ENCODE measurements around the gene KCMF1. TPM values are rescaled to one million over a fixed set of nuclear protein-coding genes. Genes with fewer than 3 reads are reported as not detected.

Gene KCMF1
- total and polyA plus RNA-seq, 2 of the 13 experiments (the other 11 are each of a cell fraction or from before 2014, with no cell fraction given) = 62.1 to 116 TPM

DNA sequence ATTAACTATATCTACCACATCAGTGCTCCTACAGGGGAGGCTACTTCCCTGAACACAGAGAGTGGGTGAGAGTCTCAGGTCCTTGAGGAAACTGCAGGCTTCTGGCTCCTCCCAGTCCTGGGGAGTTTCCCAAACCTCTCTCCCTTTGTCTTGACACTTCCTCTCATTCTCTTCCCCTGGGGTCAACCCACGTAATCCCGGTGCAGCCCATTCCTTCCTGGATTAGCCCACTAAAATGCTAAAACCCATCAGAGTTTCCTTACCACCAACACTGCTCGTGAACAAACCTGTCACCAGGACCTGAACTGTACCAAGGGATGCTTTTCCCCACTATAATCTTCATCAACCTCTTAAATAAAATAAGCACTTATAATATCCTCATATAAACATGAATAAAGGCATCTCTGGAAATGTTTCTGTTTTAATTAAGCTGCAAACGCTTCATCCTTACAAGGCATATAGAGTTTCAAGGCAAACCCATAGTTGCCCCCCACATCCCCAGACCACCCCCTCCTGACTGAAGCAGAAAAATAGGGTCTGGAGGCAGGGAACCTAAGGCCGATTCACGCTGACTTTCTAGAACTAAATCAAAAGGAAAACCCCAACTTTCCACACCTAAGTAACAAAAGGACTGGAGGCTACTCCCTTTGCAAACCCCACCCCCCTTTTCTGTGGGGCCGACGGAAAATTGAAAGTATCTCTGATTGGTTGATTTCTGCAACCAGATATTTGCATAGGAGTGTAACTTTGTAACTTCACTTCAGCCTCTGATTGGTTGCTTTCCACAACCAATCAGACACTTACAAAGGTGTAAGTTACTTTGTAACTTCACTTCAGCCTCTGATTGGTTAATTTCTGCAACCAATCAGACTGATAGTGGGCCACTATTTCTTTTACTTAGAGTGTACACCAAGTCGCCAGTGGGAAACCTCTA, 46.5 kb upstream of the KCMF1 start (continued):
- TF ChIP-seq, protein P1, sequence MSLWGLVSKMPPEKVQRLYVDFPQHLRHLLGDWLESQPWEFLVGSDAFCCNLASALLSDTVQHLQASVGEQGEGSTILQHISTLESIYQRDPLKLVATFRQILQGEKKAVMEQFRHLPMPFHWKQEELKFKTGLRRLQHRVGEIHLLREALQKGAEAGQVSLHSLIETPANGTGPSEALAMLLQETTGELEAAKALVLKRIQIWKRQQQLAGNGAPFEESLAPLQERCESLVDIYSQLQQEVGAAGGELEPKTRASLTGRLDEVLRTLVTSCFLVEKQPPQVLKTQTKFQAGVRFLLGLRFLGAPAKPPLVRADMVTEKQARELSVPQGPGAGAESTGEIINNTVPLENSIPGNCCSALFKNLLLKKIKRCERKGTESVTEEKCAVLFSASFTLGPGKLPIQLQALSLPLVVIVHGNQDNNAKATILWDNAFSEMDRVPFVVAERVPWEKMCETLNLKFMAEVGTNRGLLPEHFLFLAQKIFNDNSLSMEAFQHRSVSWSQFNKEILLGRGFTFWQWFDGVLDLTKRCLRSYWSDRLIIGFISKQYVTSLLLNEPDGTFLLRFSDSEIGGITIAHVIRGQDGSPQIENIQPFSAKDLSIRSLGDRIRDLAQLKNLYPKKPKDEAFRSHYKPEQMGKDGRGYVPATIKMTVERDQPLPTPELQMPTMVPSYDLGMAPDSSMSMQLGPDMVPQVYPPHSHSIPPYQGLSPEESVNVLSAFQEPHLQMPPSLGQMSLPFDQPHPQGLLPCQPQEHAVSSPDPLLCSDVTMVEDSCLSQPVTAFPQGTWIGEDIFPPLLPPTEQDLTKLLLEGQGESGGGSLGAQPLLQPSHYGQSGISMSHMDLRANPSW (CRISPR knock-in tag; IDR thresholded peaks at IDR 0.05; ENCODE audit: borderline replicate concordance) = no peak
- TF ChIP-seq ZBTB42 (CRISPR knock-in tag; IDR thresholded peaks at IDR 0.05) (no peak), KLF15 (CRISPR knock-in tag; IDR thresholded peaks at IDR 0.05; ENCODE audit: borderline replicate concordance) (no peak), ATAD3A (CRISPR knock-in tag; IDR thresholded peaks at IDR 0.05) (no peak), ZMYM4 (CRISPR knock-in tag; IDR thresholded peaks at IDR 0.05) (peak; percentile 21), KDM2A (CRISPR knock-in tag; IDR thresholded peaks at IDR 0.05; ENCODE audit: borderline replicate concordance, low read depth) (no peak), ZNF432 (CRISPR knock-in tag; IDR thresholded peaks at IDR 0.05; ENCODE audit: borderline replicate concordance) (no peak), MXI1 (IDR thresholded peaks at IDR 0.05; ENCODE audit: borderline replicate concordance, low read depth, low read length) (peak; percentile 22; the same call in 1 of the 3 replicates), RARG (CRISPR knock-in tag; IDR thresholded peaks at IDR 0.05; ENCODE audit: low read depth) (no peak), DR1 (CRISPR knock-in tag; IDR thresholded peaks at IDR 0.05) (no peak), MEF2D (CRISPR knock-in tag; IDR thresholded peaks at IDR 0.05) (no peak), ZNF138 (CRISPR knock-in tag; IDR thresholded peaks at IDR 0.05; ENCODE audit: low read depth) (no peak), ZNF205 (CRISPR knock-in tag; IDR thresholded peaks at IDR 0.05) (no peak), KMT2A (CRISPR knock-in tag; IDR thresholded peaks at IDR 0.05) (no peak)
- TF ChIP-seq, protein P2, sequence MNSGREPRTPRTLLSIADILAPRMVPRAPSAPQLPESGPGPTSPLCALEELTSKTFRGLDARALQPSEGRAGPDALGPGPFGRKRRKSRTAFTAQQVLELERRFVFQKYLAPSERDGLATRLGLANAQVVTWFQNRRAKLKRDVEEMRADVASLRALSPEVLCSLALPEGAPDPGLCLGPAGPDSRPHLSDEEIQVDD (CRISPR knock-in tag; IDR thresholded peaks at IDR 0.05; ENCODE audit: borderline replicate concordance) = no peak
- TF ChIP-seq, protein P3, sequence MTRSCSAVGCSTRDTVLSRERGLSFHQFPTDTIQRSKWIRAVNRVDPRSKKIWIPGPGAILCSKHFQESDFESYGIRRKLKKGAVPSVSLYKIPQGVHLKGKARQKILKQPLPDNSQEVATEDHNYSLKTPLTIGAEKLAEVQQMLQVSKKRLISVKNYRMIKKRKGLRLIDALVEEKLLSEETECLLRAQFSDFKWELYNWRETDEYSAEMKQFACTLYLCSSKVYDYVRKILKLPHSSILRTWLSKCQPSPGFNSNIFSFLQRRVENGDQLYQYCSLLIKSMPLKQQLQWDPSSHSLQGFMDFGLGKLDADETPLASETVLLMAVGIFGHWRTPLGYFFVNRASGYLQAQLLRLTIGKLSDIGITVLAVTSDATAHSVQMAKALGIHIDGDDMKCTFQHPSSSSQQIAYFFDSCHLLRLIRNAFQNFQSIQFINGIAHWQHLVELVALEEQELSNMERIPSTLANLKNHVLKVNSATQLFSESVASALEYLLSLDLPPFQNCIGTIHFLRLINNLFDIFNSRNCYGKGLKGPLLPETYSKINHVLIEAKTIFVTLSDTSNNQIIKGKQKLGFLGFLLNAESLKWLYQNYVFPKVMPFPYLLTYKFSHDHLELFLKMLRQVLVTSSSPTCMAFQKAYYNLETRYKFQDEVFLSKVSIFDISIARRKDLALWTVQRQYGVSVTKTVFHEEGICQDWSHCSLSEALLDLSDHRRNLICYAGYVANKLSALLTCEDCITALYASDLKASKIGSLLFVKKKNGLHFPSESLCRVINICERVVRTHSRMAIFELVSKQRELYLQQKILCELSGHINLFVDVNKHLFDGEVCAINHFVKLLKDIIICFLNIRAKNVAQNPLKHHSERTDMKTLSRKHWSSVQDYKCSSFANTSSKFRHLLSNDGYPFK (CRISPR knock-in tag; IDR thresholded peaks at IDR 0.05; ENCODE audit: borderline replicate concordance) = no peak
- TF ChIP-seq, protein P4, sequence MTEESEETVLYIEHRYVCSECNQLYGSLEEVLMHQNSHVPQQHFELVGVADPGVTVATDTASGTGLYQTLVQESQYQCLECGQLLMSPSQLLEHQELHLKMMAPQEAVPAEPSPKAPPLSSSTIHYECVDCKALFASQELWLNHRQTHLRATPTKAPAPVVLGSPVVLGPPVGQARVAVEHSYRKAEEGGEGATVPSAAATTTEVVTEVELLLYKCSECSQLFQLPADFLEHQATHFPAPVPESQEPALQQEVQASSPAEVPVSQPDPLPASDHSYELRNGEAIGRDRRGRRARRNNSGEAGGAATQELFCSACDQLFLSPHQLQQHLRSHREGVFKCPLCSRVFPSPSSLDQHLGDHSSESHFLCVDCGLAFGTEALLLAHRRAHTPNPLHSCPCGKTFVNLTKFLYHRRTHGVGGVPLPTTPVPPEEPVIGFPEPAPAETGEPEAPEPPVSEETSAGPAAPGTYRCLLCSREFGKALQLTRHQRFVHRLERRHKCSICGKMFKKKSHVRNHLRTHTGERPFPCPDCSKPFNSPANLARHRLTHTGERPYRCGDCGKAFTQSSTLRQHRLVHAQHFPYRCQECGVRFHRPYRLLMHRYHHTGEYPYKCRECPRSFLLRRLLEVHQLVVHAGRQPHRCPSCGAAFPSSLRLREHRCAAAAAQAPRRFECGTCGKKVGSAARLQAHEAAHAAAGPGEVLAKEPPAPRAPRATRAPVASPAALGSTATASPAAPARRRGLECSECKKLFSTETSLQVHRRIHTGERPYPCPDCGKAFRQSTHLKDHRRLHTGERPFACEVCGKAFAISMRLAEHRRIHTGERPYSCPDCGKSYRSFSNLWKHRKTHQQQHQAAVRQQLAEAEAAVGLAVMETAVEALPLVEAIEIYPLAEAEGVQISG (CRISPR knock-in tag; IDR thresholded peaks at IDR 0.05) = peak; percentile 10; the same call in 1 of the 2 replicates
- TF ChIP-seq, protein P5, sequence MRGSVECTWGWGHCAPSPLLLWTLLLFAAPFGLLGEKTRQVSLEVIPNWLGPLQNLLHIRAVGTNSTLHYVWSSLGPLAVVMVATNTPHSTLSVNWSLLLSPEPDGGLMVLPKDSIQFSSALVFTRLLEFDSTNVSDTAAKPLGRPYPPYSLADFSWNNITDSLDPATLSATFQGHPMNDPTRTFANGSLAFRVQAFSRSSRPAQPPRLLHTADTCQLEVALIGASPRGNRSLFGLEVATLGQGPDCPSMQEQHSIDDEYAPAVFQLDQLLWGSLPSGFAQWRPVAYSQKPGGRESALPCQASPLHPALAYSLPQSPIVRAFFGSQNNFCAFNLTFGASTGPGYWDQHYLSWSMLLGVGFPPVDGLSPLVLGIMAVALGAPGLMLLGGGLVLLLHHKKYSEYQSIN (CRISPR knock-in tag; IDR thresholded peaks at IDR 0.05; ENCODE audit: borderline replicate concordance) = no peak
